Uterus (tissue), 4 donors: ENCODE results near the gene MTRR. TPM values are rescaled to one million over a fixed set of nuclear protein-coding genes. Genes with fewer than 3 reads are reported as not detected.

ENCODE experiments used
- DNase-seq, 2 donors: peaks; one replicate each; pipeline ENCODE4 v3.0.0-alpha.2; 2019 to 2020
- H3K27ac ChIP-seq, 2 donors: fragments of 200-600 bp; sonication (generic); 1 replicate in 1 of 2; 2 replicates in 1 of 2; pipeline ENCODE4 v1.5.1; 2016 to 2018
- H3K27me3 ChIP-seq, 2 donors: fragments of 200-600 bp; sonication (generic); one replicate each; pipeline ENCODE4 v1.5.1; 2018 to 2019; ENCODE audit warnings: control low read depth in 1 of 2
- H3K36me3 ChIP-seq, 2 donors: fragments of 200-600 bp; sonication (generic); one replicate each; pipeline ENCODE4 v1.5.1; 2019; ENCODE audit warnings: control low read depth in 1 of 2
- H3K4me1 ChIP-seq, 2 donors: fragments of 200-600 bp; sonication (generic); one replicate each; pipeline ENCODE4 v1.5.1; 2018 to 2019; ENCODE audit warnings: control low read depth in 1 of 2
- H3K4me3 ChIP-seq, 2 donors: fragments of 200-600 bp; sonication (generic); 1 replicate in 1 of 2; 2 replicates in 1 of 2; pipeline ENCODE4 v1.5.1; 2018 to 2019; ENCODE audit warnings: mild to moderate bottlenecking in 1 of 2
- H3K9me3 ChIP-seq, 2 donors: fragments of 200-600 bp; sonication (generic); one replicate each; pipeline ENCODE4 v1.5.1; 2019; ENCODE audit warnings: control low read depth in 1 of 2
- POLR2A ChIP-seq, 2 donors: fragments of 450-650 bp; IDR thresholded peaks; one replicate each; pipeline ENCODE4 v1.6.1; 2016; ENCODE audit warnings: antibody characterized with exemption in 2 of 2, mild to moderate bottlenecking in 1 of 2, moderate library complexity in 1 of 2
- intact Hi-C: fragments of 100-400 bp; cut with DNase I; formaldehyde crosslinking; loops from one replicate; pipeline ENCODE4 v1.15.1; 2023; ENCODE audit warnings: low total_unique reads
- total RNA-seq, 4 donors: library from RNA; depleted of rRNA in 3 of 4; stranded (reverse); fragments of >200 nt in 3 of 4; gene quantifications; one replicate each; pipeline versions ENCODE4 v1.1.0 to v1.2.4, GENCODE V29; 2014 to 2023
- TF ChIP-seq, protein P1 (sequence below), 4 experiments: fragments of 200-600 bp in 2 of 4; fragments of 450-650 bp in 2 of 4; sonication (generic) in 2 of 4; IDR thresholded peaks; one replicate each; pipeline ENCODE4 v1.5.1; 2016 to 2019; ENCODE audit warnings: antibody characterized with exemption in 4 of 4, mild to moderate bottlenecking in 2 of 4, moderate library complexity in 1 of 4
- donor health status: DM: yes; HTN: yes; CAD: no.

Gene MTRR
- total RNA-seq, 4 donors from 2014 or later = 18.8 to 51.5 (median 33.2) TPM

DNA sequence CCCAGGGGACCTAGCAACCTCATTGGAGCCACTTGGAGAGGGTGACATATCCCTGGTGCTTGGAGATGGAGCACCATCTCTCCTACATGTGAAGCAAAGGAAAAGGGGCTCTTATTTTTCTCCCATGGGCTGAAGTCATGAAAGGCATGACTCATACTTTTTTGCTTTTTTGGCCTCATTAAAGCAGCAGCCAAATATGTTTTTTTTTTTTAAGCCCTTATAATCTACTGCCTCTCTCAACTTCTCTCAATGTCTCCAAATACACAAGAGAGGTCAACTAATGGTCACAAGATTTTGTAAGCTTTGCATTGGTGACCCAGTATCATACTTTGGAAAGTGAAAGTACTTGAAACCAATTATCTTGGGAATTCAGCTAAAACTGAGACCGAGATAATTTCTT, 16.4 kb upstream of the MTRR start:
- Histone ChIP-seq H3K4me3 (no peak overlapping the region), H3K36me3 (no peaks in the 10 kb centered on the region), H3K9me3 (no peaks in the 10 kb centered on the region), H3K27me3 (no peaks in the 10 kb centered on the region), H3K27ac (peak overlapping the region; percentile 14 to 26), H3K4me1 (peaks cover 0 to 7% of the 10 kb centered on the region in 2 donors)
- intact Hi-C loops = no loop called here
- no peak for TF ChIP-seq POLR2A (IDR thresholded peaks at IDR 0.05)
- TF ChIP-seq, protein P1, sequence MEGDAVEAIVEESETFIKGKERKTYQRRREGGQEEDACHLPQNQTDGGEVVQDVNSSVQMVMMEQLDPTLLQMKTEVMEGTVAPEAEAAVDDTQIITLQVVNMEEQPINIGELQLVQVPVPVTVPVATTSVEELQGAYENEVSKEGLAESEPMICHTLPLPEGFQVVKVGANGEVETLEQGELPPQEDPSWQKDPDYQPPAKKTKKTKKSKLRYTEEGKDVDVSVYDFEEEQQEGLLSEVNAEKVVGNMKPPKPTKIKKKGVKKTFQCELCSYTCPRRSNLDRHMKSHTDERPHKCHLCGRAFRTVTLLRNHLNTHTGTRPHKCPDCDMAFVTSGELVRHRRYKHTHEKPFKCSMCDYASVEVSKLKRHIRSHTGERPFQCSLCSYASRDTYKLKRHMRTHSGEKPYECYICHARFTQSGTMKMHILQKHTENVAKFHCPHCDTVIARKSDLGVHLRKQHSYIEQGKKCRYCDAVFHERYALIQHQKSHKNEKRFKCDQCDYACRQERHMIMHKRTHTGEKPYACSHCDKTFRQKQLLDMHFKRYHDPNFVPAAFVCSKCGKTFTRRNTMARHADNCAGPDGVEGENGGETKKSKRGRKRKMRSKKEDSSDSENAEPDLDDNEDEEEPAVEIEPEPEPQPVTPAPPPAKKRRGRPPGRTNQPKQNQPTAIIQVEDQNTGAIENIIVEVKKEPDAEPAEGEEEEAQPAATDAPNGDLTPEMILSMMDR (IDR thresholded peaks at IDR 0.05) = no peak
- no peak for DNase-seq

- no peak for TF ChIP-seq POLR2A (IDR thresholded peaks at IDR 0.05)
- TF ChIP-seq, protein P1 (IDR thresholded peaks at IDR 0.05) = no peak
- Histone ChIP-seq H3K4me1 (peaks cover 0 to 7% of the 10 kb centered on the region in 2 donors), H3K9me3 (no peaks in the 10 kb centered on the region), H3K27me3 (no peaks in the 10 kb centered on the region), H3K36me3 (no peaks in the 10 kb centered on the region), H3K27ac (no peak overlapping the region), H3K4me3 (no peak overlapping the region)
- intact Hi-C loops = no loop called here
- DNase-seq = no peak
These were observed 16.0 kb upstream of the MTRR start for GRCh38 chr5:7852988-7853387.

GRCh38 chr5:7855611-7856010, 13.3 kb upstream of the MTRR start:
- no peak for DNase-seq
- TF ChIP-seq, protein P1 (IDR thresholded peaks at IDR 0.05) = no peak
- no peak for TF ChIP-seq POLR2A (IDR thresholded peaks at IDR 0.05)
- no peaks in the 10 kb centered on the region for H3K9me3 ChIP-seq
- no peak overlapping the region for H3K27ac ChIP-seq
- intact Hi-C loops = no loop called here
- no peaks in the 10 kb centered on the region for H3K27me3 ChIP-seq
- peaks cover 0 to 7% of the 10 kb centered on the region in 2 donors for H3K4me1 ChIP-seq
- H3K4me3 ChIP-seq = no peak overlapping the region
- no peaks in the 10 kb centered on the region for H3K36me3 ChIP-seq

DNA sequence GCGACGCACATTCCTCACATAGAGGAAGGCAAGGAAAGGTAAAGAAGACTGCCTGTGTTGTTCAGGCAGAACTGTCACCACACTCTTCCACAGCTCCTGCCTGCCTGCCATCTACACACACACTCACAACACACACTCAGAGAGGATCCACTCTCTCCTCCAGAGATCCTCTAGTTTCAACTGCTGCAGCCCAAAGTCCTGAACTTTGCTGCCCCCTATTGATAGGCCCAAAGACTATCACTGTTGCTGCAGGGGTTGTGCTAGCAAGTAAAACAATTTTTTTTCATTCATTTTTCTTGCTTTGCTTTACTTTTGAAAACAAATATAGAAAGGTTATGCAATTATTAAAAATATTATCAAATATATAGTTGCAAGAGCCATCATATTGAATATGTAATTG, 12.1 kb upstream of the MTRR start:
- no peak for DNase-seq
- no peaks in the 10 kb centered on the region for H3K36me3 ChIP-seq
- no peaks in the 10 kb centered on the region for H3K27me3 ChIP-seq
- H3K4me3 ChIP-seq = no peak overlapping the region
- H3K4me1 ChIP-seq = peaks cover 0 to 7% of the 10 kb centered on the region in 2 donors
- intact Hi-C loops = no loop called here
- H3K27ac ChIP-seq = no peak overlapping the region
- H3K9me3 ChIP-seq = no peaks in the 10 kb centered on the region
- TF ChIP-seq POLR2A (IDR thresholded peaks at IDR 0.05) = no peak
- TF ChIP-seq, protein P1 (IDR thresholded peaks at IDR 0.05) = peak; percentile 28 to 56 (median 40)

GRCh38 chr5:7857361-7857760, 11.6 kb upstream of the MTRR start:
- no peaks in the 10 kb centered on the region for H3K27me3 ChIP-seq
- H3K27ac ChIP-seq = no peak overlapping the region
- no peak for DNase-seq
- intact Hi-C loops = no loop called here
- no peaks in the 10 kb centered on the region for H3K9me3 ChIP-seq
- peaks cover 0 to 3% of the 10 kb centered on the region in 2 donors for H3K4me1 ChIP-seq
- no peak overlapping the region for H3K4me3 ChIP-seq
- TF ChIP-seq POLR2A (IDR thresholded peaks at IDR 0.05) = no peak
- no peaks in the 10 kb centered on the region for H3K36me3 ChIP-seq
